Liver (tissue), 3 donors: ENCODE measurements around the gene SHLD1.

ENCODE experiments used
- ATF3 ChIP-seq: IDR thresholded peaks from 2 replicates; pipeline ENCODE4 v1.6.1; 2016; ENCODE audit warnings: antibody characterized with exemption
- GABPA ChIP-seq, 2 donors: IDR thresholded peaks in 1 of 2; conservative IDR thresholded peaks in 1 of 2; 2 replicates each; pipeline ENCODE4 v1.6.1; 2016; ENCODE audit warnings: antibody characterized with exemption in 2 of 2, mild to moderate bottlenecking in 1 of 2, moderate library complexity in 1 of 2
- JUND ChIP-seq, 2 donors: IDR thresholded peaks; 2 replicates each; pipeline ENCODE4 v1.6.1; 2016; ENCODE audit warnings: antibody characterized with exemption in 2 of 2
- RAD21 ChIP-seq, 2 donors: IDR thresholded peaks; 2 replicates each; pipeline ENCODE4 v1.6.1; 2016; ENCODE audit warnings: antibody characterized with exemption in 2 of 2, mild to moderate bottlenecking in 2 of 2
- SP1 ChIP-seq: IDR thresholded peaks from 2 replicates; pipeline ENCODE4 v1.6.1; 2018; ENCODE audit warnings: antibody characterized with exemption, mild to moderate bottlenecking
- TAF1 ChIP-seq: conservative IDR thresholded peaks from 2 replicates; pipeline ENCODE4 v1.6.1; 2016; ENCODE audit warnings: antibody characterized with exemption, mild to moderate bottlenecking
- YY1 ChIP-seq: IDR thresholded peaks from 2 replicates; pipeline ENCODE4 v1.6.1; 2016; ENCODE audit warnings: antibody characterized with exemption, mild to moderate bottlenecking
- TF ChIP-seq, protein P1 (sequence below): fragments of 150-350 bp; IDR thresholded peaks from 2 replicates; pipeline ENCODE4 v1.5.1; 2017; ENCODE audit warnings: improper control_type of control experiment, low read depth, low read length; ENCODE audit not compliant: missing input control
- TF ChIP-seq, protein P2 (sequence below): IDR thresholded peaks from 2 replicates; pipeline ENCODE4 v1.6.1; 2016; ENCODE audit warnings: antibody characterized with exemption
- TF ChIP-seq, protein P3 (sequence below): IDR thresholded peaks from 2 replicates; pipeline ENCODE4 v1.6.1; 2016; ENCODE audit warnings: antibody characterized with exemption, mild to moderate bottlenecking
- donor health status: healthy.
- donor health status: healthy.

DNA sequence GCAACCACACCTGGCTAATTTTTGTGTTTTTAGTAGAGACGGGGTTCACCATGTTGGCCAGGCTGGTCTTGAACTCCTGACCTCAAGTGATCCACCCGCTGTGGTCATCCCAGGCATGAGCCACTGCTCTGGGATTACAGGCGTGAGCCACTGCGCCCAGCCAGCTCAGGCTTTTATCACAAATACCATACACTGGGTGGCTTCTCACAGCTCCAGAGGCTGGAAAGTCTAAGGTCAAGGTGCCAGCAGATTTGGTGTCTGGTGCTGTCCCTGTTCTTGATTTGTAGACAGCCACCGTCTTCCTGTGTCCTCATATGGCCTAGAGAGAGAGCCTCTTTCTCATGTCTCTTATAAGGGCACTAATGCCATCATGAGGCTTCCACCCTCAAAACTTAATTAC is 25.9 kb downstream of the SHLD1 start:
- TF ChIP-seq TAF1: no peak
- TF ChIP-seq, protein P1, sequence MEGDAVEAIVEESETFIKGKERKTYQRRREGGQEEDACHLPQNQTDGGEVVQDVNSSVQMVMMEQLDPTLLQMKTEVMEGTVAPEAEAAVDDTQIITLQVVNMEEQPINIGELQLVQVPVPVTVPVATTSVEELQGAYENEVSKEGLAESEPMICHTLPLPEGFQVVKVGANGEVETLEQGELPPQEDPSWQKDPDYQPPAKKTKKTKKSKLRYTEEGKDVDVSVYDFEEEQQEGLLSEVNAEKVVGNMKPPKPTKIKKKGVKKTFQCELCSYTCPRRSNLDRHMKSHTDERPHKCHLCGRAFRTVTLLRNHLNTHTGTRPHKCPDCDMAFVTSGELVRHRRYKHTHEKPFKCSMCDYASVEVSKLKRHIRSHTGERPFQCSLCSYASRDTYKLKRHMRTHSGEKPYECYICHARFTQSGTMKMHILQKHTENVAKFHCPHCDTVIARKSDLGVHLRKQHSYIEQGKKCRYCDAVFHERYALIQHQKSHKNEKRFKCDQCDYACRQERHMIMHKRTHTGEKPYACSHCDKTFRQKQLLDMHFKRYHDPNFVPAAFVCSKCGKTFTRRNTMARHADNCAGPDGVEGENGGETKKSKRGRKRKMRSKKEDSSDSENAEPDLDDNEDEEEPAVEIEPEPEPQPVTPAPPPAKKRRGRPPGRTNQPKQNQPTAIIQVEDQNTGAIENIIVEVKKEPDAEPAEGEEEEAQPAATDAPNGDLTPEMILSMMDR: no peak
- TF ChIP-seq, protein P2, sequence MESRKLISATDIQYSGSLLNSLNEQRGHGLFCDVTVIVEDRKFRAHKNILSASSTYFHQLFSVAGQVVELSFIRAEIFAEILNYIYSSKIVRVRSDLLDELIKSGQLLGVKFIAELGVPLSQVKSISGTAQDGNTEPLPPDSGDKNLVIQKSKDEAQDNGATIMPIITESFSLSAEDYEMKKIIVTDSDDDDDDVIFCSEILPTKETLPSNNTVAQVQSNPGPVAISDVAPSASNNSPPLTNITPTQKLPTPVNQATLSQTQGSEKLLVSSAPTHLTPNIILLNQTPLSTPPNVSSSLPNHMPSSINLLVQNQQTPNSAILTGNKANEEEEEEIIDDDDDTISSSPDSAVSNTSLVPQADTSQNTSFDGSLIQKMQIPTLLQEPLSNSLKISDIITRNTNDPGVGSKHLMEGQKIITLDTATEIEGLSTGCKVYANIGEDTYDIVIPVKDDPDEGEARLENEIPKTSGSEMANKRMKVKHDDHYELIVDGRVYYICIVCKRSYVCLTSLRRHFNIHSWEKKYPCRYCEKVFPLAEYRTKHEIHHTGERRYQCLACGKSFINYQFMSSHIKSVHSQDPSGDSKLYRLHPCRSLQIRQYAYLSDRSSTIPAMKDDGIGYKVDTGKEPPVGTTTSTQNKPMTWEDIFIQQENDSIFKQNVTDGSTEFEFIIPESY: no peak
- TF ChIP-seq YY1: no peak
- TF ChIP-seq SP1: no peak
- TF ChIP-seq, protein P3, sequence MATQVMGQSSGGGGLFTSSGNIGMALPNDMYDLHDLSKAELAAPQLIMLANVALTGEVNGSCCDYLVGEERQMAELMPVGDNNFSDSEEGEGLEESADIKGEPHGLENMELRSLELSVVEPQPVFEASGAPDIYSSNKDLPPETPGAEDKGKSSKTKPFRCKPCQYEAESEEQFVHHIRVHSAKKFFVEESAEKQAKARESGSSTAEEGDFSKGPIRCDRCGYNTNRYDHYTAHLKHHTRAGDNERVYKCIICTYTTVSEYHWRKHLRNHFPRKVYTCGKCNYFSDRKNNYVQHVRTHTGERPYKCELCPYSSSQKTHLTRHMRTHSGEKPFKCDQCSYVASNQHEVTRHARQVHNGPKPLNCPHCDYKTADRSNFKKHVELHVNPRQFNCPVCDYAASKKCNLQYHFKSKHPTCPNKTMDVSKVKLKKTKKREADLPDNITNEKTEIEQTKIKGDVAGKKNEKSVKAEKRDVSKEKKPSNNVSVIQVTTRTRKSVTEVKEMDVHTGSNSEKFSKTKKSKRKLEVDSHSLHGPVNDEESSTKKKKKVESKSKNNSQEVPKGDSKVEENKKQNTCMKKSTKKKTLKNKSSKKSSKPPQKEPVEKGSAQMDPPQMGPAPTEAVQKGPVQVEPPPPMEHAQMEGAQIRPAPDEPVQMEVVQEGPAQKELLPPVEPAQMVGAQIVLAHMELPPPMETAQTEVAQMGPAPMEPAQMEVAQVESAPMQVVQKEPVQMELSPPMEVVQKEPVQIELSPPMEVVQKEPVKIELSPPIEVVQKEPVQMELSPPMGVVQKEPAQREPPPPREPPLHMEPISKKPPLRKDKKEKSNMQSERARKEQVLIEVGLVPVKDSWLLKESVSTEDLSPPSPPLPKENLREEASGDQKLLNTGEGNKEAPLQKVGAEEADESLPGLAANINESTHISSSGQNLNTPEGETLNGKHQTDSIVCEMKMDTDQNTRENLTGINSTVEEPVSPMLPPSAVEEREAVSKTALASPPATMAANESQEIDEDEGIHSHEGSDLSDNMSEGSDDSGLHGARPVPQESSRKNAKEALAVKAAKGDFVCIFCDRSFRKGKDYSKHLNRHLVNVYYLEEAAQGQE: no peak
- no peak for TF ChIP-seq ATF3
- TF ChIP-seq GABPA (IDR thresholded peaks at IDR 0.05 in 1 of 2, conservative IDR thresholded peaks at IDR 0.05 in 1 of 2): no peak
- TF ChIP-seq RAD21 (IDR thresholded peaks at IDR 0.05): no peak
- no peak for TF ChIP-seq JUND (IDR thresholded peaks at IDR 0.05)
